Upper lobe of left lung (tissue), 6 donors: ENCODE results near the gene LDLRAD3. TPM values are rescaled to one million over a fixed set of nuclear protein-coding genes. Genes with fewer than 3 reads are reported as not detected.

ENCODE experiments used
- ATAC-seq, 2 donors: fragments of 200-7000 bp; cut with Tn5 transposase; one replicate each; pipeline ENCODE4 v1.9.1; 2022; ENCODE audit warnings: mild to moderate bottlenecking in 2 of 2, moderate library complexity in 2 of 2; ENCODE audit not compliant: low FRiP score in 2 of 2
- DNase-seq, 2 donors: peaks; one replicate each; pipeline ENCODE4 v3.0.0-alpha.2; 2019 to 2020
- H3K27ac ChIP-seq, 4 donors: fragments of 200-600 bp; sonication (generic); one replicate each; pipeline ENCODE4 v1.5.1; 2016 to 2019
- H3K27me3 ChIP-seq, 4 donors: fragments of 200-600 bp; sonication (generic); one replicate each; pipeline ENCODE4 v1.5.1; 2017 to 2019
- H3K36me3 ChIP-seq, 4 donors: fragments of 200-600 bp; sonication (generic); one replicate each; pipeline ENCODE4 v1.5.1; 2016 to 2019
- H3K4me1 ChIP-seq, 4 donors: fragments of 200-600 bp; sonication (generic); one replicate each; pipeline ENCODE4 v1.5.1; 2018 to 2019
- H3K4me3 ChIP-seq, 4 donors: fragments of 200-600 bp; sonication (generic); one replicate each; pipeline ENCODE4 v1.5.1; 2017 to 2019; ENCODE audit warnings: mild to moderate bottlenecking in 2 of 4, moderate library complexity in 1 of 4
- H3K9me3 ChIP-seq, 4 donors: fragments of 200-600 bp; sonication (generic); one replicate each; pipeline ENCODE4 v1.5.1; 2018 to 2019
- EP300 ChIP-seq, 4 donors: sonication (generic); formaldehyde crosslinking; IDR thresholded peaks; one replicate each; pipeline ENCODE4 v1.5.1; 2017; ENCODE audit warnings: antibody characterized with exemption in 4 of 4, control low read depth in 2 of 4
- POLR2A ChIP-seq, 4 donors: fragments of 450-650 bp; IDR thresholded peaks; one replicate each; pipeline ENCODE4 v1.5.1; 2016 to 2017; ENCODE audit warnings: antibody characterized with exemption in 4 of 4, mild to moderate bottlenecking in 2 of 4
- POLR2AphosphoS5 ChIP-seq, 2 donors: sonication (generic); formaldehyde crosslinking; IDR thresholded peaks; one replicate each; pipeline ENCODE4 v1.5.1; 2017; ENCODE audit warnings: antibody characterized with exemption in 2 of 2
- WGBS, 2 donors: methylation state at CpG; one replicate each; pipeline ENCODE4 v1.1.5; 2017 to 2018; 5-methylcytosine and 5-hydroxymethylcytosine counted together
- total RNA-seq, 6 donors: library from RNA; depleted of rRNA in 4 of 6; stranded (reverse); fragments of >200 nt in 4 of 6; gene quantifications; one replicate each; pipeline versions ENCODE4 v1.1.0 to v1.2.1, GENCODE V29; 2016 to 2021
- TF ChIP-seq, protein P1 (sequence below), 6 experiments: fragments of 450-650 bp in 4 of 6; fragments of 200-600 bp in 2 of 6; sonication (generic) in 2 of 6; IDR thresholded peaks; one replicate each; pipeline ENCODE4 v1.5.1; 2016 to 2019; ENCODE audit warnings: antibody characterized with exemption in 6 of 6
- donor health status: DM: no; HTN: no; CAD: no; lungs with moderate emphysema.
- donor health status: DM: no; HTN: yes; CAD: no; lungs with severe emphysema.

Gene LDLRAD3
- total RNA-seq, 6 donors from 2014 or later = 4.4 to 16.8 (median 7.4) TPM

DNA sequence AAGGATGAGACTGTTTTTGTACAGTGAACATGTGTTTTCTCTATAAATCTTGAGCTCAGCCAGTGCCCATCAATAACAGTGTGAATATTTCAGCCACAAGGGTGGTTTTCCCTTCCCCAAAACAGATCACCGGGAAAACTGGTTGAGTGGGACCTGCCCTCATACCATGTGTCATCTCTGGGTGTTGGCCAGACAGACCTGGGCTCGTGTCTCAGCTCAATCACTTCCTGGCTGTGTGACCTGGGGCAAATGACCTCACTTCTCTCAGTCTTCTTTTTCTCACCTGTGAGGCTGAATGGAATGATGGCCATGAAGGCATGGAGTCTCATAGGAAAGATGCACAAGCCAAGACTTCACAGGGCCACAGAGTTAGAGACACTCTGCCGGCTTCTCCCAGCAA lies 270.6 kb downstream of the LDLRAD3 start:
- peaks cover 0 to 8% (median 0%) of the 10 kb centered on the region in 4 donors for H3K4me1 ChIP-seq
- TF ChIP-seq POLR2A (IDR thresholded peaks at IDR 0.05) (no peak), EP300 (IDR thresholded peaks at IDR 0.05) (no peak), POLR2AphosphoS5 (IDR thresholded peaks at IDR 0.05) (no peak)
- TF ChIP-seq, protein P1, sequence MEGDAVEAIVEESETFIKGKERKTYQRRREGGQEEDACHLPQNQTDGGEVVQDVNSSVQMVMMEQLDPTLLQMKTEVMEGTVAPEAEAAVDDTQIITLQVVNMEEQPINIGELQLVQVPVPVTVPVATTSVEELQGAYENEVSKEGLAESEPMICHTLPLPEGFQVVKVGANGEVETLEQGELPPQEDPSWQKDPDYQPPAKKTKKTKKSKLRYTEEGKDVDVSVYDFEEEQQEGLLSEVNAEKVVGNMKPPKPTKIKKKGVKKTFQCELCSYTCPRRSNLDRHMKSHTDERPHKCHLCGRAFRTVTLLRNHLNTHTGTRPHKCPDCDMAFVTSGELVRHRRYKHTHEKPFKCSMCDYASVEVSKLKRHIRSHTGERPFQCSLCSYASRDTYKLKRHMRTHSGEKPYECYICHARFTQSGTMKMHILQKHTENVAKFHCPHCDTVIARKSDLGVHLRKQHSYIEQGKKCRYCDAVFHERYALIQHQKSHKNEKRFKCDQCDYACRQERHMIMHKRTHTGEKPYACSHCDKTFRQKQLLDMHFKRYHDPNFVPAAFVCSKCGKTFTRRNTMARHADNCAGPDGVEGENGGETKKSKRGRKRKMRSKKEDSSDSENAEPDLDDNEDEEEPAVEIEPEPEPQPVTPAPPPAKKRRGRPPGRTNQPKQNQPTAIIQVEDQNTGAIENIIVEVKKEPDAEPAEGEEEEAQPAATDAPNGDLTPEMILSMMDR (IDR thresholded peaks at IDR 0.05) = no peak
- H3K27me3 ChIP-seq = no peaks in the 10 kb centered on the region
- ATAC-seq = no peak
- no peak for DNase-seq
- no peak overlapping the region for H3K4me3 ChIP-seq
- no peaks in the 10 kb centered on the region for H3K36me3 ChIP-seq
- WGBS, 2 donors = 67 to 76% methylated on average over 3 of the region's 3 CpGs
- no peak overlapping the region for H3K27ac ChIP-seq
- peaks cover 0 to under 1% (median 0%) of the 10 kb centered on the region in 4 donors for H3K9me3 ChIP-seq

DNA sequence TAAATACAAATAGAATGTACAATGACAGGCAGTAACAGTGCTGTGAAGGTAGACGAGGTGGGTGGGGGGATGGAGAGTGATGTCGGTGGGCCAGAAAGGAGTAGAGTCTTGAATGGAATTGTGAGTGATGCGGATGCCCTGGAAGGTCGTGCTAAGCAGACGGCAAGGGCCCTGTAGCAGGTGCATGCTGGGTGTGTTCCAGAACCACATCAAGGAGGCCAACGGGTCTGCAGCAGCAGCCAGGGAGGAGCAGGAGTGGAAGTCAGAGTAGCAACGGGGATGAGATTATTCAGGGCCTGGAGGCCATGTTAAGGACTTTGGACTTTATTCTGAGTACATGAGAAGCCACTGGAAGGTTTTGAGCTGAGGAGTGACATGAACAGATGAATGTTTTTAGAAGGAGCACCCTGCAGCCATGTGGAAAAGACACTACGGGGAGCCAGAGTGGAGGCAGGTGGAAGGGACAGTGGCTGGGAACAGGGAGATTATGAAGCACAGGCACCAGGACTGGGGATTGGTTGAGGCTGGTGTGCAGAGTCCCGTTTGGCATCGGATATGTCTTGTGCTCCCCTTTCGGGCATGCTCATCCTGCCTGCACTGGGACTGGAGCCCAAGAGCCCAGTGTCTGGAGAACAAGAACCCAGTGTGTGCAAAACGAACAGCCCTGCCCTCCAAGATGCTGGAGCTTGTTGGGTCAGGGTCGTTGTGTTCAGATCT lies 271.3 kb downstream of the LDLRAD3 start:
- no peaks in the 10 kb centered on the region for H3K36me3 ChIP-seq
- no peak overlapping the region for H3K4me3 ChIP-seq
- ATAC-seq (no peak), DNase-seq (no peak)
- no peaks in the 10 kb centered on the region for H3K27me3 ChIP-seq
- H3K27ac ChIP-seq = no peak overlapping the region
- TF ChIP-seq, protein P1 (IDR thresholded peaks at IDR 0.05) = no peak
- no peak for TF ChIP-seq POLR2A (IDR thresholded peaks at IDR 0.05)
- no peak for TF ChIP-seq EP300 (IDR thresholded peaks at IDR 0.05)
- TF ChIP-seq POLR2AphosphoS5 (IDR thresholded peaks at IDR 0.05) = no peak
- H3K4me1 ChIP-seq = peaks cover 0 to 4% (median 0%) of the 10 kb centered on the region in 4 donors
- 86 to 90% methylated on average over 13 of the region's 13 CpGs for WGBS, 2 donors
- H3K9me3 ChIP-seq = peaks cover 0 to 7% (median 2%) of the 10 kb centered on the region in 4 donors

DNA sequence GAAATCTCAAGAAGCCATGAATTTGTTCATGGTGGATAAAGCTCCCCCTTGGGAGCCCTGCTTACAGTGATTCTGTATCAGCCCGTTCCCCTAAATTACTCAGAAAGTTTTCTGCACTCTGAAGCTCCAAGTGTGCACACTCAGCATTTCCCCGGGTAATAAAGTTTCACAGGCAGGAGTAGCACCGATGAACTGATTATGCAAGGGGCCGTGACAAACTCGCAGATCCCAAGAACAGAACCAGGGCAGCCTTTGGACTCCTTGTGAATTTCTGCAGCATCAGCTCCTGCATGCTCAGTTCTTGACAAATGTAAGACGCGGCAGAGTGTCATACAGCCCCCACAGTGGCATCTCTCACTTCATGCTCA lies 271.8 kb downstream of the LDLRAD3 start:
- H3K4me3 ChIP-seq = no peak overlapping the region
- TF ChIP-seq POLR2A (IDR thresholded peaks at IDR 0.05) = no peak
- TF ChIP-seq, protein P1 (IDR thresholded peaks at IDR 0.05) = no peak
- no peak for TF ChIP-seq POLR2AphosphoS5 (IDR thresholded peaks at IDR 0.05)
- TF ChIP-seq EP300 (IDR thresholded peaks at IDR 0.05) = no peak
- H3K36me3 ChIP-seq = no peaks in the 10 kb centered on the region
- ATAC-seq (no peak), DNase-seq (no peak)
- no peaks in the 10 kb centered on the region for H3K27me3 ChIP-seq
- peaks cover 0 to 9% (median 4%) of the 10 kb centered on the region in 4 donors for H3K9me3 ChIP-seq
- H3K4me1 ChIP-seq = no peaks in the 10 kb centered on the region
- no peak overlapping the region for H3K27ac ChIP-seq
- WGBS, 2 donors = 78 to 82% methylated on average over 5 to 7 of the region's 7 CpGs

DNA sequence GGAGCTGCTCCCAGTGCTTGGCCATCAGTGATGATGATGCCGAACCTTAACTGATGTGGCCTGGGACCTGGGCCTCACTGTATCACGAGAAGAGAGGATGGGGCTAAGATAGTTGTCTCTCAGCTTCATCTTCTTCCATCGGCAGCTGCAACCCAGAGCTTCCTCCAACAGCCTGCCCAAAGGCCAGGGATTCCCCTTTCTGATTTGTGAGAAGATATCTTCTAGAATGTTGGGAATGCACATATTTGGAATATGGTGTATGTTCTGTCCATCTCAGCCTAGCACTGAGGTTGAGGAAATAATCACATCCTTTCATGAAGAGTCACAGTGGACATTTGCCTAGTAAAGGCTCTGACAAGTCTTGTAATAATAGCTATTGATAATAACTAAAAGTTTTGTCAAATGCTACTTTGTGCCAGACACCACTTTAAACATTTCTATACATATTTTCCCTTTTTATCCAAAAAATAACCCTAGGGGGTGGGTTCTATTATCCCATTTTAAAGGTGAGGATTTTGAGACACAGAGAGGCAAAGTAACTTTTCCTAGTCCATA lies 272.3 kb downstream of the LDLRAD3 start:
- Histone ChIP-seq H3K36me3 (no peaks in the 10 kb centered on the region), H3K27ac (no peak overlapping the region), H3K9me3 (peaks cover 0 to 9% (median 4%) of the 10 kb centered on the region in 4 donors), H3K4me3 (no peak overlapping the region), H3K4me1 (no peaks in the 10 kb centered on the region), H3K27me3 (no peaks in the 10 kb centered on the region)
- 73 to 78% methylated on average over 3 of the region's 3 CpGs for WGBS, 2 donors
- no peak for DNase-seq
- no peak for ATAC-seq
- no peak for TF ChIP-seq POLR2AphosphoS5 (IDR thresholded peaks at IDR 0.05)
- TF ChIP-seq, protein P1 (IDR thresholded peaks at IDR 0.05) = no peak
- no peak for TF ChIP-seq POLR2A (IDR thresholded peaks at IDR 0.05)
- TF ChIP-seq EP300 (IDR thresholded peaks at IDR 0.05) = no peak
